HPDE6-E6E7 (cell line): ENCODE data around the gene IL26.

Experiments used
- DNase-seq: peaks from one replicate; pipeline ENCODE4 v3.0.0; 2011; ENCODE audit warnings: missing footprints; ENCODE audit errors: extremely low spot score

Gene IL26

GRCh38 chr12:68225576-68226476 lies at the start of gene IL26:
Gene IL26, minus strand, starts transcription at chr12:68225810. Its CDS starts 54 bp downstream, at chr12:68225756.
- DNase-seq: no peak

- DNase-seq: no peak
Measured at GRCh38 chr12:68272732-68273131, 47.1 kb upstream of the IL26 start.

GRCh38 chr12:68271346-68271745 lies 45.7 kb upstream of the IL26 start:
- no peak for DNase-seq

GRCh38 chr12:68270358-68270757 lies 44.7 kb upstream of the IL26 start:
- DNase-seq: no peak

GRCh38 chr12:68269779-68270178 lies 44.2 kb upstream of the IL26 start:
- no peak for DNase-seq

GRCh38 chr12:68268967-68269366 lies 43.4 kb upstream of the IL26 start:
- DNase-seq: no peak

GRCh38 chr12:68267892-68268396 lies 42.3 kb upstream of the IL26 start:
- no peak for DNase-seq

GRCh38 chr12:68264857-68265256 lies 39.2 kb upstream of the IL26 start:
- no peak for DNase-seq

GRCh38 chr12:68264158-68264855 lies 38.7 kb upstream of the IL26 start:
- no peak for DNase-seq

GRCh38 chr12:68263366-68263765 lies 37.8 kb upstream of the IL26 start:
- no peak for DNase-seq

GRCh38 chr12:68261896-68262295 lies 36.3 kb upstream of the IL26 start:
- DNase-seq: no peak

GRCh38 chr12:68260153-68260552 lies 34.5 kb upstream of the IL26 start:
- no peak for DNase-seq

- peak; percentile 90 for DNase-seq
Measured at GRCh38 chr12:68259318-68259940, 33.8 kb upstream of the IL26 start.

- no peak for DNase-seq
Measured at GRCh38 chr12:68253504-68253903, 27.9 kb upstream of the IL26 start, which contains the start of gene IL22. Gene IL22, minus strand, starts transcription at chr12:68253604. Its CDS starts 156 bp downstream, at chr12:68253448.

- DNase-seq: no peak
Measured at GRCh38 chr12:68252077-68252476, 26.5 kb upstream of the IL26 start.

GRCh38 chr12:68250454-68250853 lies 24.8 kb upstream of the IL26 start:
- DNase-seq: no peak

- DNase-seq: no peak
Measured at GRCh38 chr12:68247785-68248184, 22.2 kb upstream of the IL26 start.

- DNase-seq: no peak
Measured at GRCh38 chr12:68246350-68246749, 20.7 kb upstream of the IL26 start.

- DNase-seq: no peak
Measured at GRCh38 chr12:68245180-68246021, 19.8 kb upstream of the IL26 start.

- DNase-seq: no peak
Measured at GRCh38 chr12:68242777-68243176, 17.2 kb upstream of the IL26 start.

- no peak for DNase-seq
Measured at GRCh38 chr12:68240975-68241374, 15.4 kb upstream of the IL26 start.
